ENCODE results near the gene ZMYND8.
"Not testable (repeated sequence)": the region's sequence is repeated elsewhere in the genome, so short reads cannot be mapped to it uniquely, and the experiment has no call there.

Gene ZMYND8

DNA sequence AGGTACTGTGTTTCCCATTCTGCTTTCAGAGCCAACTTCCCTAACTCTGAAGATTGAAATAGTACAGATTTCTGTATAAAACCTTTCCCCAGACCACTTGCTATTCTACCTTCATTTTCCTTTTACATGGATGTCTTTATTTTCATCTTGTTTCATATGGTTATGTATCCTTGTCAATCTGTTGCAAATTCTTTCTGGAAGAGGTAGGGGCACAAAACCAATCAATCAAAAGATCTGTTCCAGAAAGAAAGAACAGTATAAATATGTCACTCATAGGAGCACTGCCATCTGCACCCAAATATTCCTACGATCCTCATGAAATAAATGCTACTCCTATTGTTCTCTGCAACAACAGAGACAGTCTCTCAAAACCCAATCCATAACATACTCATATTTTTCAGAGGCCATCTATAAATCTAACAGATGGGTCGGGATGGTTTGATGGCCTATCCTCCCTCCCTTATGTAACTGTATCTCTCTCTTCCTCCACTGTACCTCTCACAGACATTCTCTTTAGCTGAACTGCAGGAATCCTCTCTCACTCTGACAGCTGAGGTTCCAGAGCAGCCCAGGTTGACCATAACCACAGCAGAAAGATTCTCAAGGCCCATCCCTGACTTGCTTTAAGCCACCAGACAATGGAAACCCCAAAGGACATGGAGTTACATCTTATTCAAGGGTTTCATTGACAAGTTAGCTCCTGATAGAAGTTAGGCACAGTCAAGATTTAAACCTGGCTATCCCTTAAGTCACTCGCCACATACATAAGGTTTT is 112.8 kb downstream of the ZMYND8 start:
- DNase-seq: no peak

GRCh38 chr20:47243003-47243402 is 113.5 kb downstream of the ZMYND8 start:
- no peak for DNase-seq

DNA sequence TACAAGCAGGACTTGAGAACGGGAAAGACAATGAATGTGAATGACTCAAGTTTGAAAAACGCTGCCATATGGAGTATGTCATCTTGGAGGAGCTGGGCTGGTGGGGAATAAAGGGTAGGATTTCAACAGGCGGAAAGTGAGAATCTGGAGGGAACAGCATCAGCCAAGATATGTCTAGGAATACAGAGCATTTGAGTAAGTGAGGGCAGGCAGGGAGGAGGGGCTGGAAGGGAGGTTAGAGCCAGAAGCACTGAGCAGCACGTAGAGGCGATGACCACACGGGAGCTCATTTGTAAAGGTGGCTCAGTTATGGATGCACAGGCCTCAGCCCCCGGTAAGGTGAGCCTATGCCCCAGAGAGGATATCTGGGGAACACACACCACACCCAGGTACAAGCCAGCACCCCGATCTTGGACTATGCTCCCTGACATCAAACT is 115.1 kb downstream of the ZMYND8 start:
- no peak for DNase-seq

DNA sequence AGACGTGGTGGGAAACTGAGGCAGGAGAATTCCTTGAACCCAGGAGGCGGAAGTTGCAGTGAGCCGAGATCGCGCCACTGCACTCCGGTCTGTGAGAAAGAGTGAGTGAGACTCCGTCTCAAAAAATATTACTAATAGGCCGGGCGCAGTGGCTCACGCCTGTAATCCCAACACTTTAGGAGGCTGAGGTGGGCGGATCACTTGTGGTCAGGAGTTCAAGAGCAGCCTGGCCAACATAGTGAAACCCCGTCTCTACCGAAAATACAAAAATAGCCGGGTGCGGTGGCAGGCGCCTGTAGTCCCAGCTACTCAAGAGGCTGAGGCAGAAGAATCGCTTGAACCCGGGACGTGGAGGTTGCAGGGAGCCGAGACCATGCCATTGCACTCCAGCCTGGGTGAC is 116.4 kb downstream of the ZMYND8 start:
- DNase-seq: not testable (repeated sequence)

GRCh38 chr20:47239719-47240067 is 116.8 kb downstream of the ZMYND8 start:
- no peak for DNase-seq

DNA sequence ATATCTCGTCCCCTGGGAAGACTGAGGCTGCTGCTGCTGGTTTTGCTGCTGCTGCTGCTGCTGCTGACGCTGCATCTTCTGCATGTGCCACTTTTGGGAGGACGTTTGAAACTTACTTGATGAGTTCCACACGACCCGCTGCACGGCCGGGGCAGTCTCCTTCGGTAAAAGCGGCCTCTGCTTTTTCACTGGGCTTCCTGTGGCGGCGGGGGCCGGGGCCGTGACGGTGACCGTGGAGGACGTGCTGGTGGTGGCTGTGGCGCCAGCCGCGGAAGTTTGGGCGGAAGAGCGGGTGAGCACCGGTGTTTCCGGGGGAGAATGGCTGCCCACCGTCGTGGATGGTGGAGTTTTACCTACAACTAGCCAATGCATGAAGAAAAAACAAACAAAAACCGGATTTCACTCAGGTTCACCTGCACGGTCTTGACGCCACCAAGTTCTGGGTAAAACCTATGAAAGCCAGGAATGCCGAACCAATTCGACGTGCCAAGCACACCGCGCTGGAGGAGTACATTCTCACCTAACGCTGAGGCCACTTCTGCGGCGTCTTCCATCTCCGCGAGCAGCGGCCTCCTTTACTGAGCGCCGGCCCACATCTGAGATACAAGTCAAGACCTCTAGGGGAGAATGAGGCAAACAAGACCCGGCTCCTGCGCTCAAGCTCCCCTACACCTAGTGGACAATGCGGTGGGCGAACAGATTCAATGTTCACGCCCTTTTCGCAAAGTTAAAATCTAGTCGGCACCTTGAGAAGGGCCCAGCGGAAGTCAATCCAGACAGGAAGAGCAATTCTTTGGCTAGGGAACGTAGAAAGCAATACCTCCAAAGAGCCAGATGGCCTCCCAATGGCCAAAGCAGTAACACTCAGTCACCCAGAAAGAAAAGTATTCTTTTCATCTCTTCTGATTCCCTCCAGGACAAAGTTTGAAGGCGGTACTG is 117.5 kb downstream of the ZMYND8 start:
- no peak for DNase-seq

GRCh38 chr20:47237715-47238114 is 118.8 kb downstream of the ZMYND8 start:
- no peak for DNase-seq

- DNase-seq: no peak
These were observed 119.9 kb downstream of the ZMYND8 start for GRCh38 chr20:47236639-47236900.

DNA sequence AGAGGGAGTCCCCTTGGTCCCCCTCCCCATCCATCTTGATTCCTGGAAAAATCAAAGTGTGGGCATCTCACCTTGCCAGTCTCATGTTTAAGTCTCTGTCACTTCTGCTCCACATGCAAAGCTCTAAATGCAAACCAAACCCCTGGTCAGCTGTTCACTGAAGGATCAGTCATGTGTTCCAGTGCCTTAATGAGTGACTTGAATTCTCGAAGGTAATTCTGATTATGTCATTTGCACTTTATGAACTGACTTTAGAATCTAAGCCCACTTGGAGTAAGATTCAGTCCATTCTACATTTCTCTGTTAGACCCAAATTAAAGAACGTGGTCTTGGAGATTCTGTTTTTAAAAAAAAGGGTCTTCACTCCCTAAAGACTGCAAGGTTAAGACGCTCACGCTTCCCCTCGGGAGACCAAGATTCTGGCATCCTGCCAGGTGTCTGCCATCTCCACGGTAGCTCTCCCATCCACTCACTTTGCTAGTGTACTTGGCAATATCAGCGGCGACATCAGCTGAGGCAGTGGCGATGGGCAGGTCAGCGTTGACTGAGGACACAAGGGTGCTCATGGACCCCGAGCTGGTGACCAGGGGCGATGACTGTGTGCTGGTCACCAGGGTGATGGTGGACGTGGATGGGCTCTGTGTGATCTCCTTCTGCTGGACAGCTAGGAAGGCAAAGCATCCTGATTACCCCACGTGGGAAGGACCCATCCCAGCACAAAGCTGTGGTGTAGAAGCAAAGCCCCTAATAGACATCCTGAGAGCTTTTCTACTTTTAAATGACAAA is 120.5 kb downstream of the ZMYND8 start:
- no peak for DNase-seq

DNA sequence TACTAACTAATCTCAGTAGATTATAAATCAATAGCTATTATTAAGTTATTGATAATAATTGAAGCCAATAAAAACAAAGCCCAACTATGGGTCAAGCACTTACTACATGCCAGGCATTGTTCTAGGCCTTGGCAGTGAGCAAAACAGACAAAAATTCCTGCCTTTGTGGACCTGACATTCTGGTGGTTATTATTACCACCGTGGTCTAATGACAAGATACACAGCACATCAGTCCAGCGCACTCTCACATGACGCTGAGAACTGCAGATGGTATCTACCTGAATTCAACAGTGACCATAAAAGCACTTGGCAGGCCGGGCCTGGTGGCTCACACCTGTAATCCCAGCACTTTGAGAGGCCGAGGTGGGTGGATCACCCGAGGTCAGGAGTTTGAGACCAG is 121.4 kb downstream of the ZMYND8 start:
- DNase-seq: no peak

DNA sequence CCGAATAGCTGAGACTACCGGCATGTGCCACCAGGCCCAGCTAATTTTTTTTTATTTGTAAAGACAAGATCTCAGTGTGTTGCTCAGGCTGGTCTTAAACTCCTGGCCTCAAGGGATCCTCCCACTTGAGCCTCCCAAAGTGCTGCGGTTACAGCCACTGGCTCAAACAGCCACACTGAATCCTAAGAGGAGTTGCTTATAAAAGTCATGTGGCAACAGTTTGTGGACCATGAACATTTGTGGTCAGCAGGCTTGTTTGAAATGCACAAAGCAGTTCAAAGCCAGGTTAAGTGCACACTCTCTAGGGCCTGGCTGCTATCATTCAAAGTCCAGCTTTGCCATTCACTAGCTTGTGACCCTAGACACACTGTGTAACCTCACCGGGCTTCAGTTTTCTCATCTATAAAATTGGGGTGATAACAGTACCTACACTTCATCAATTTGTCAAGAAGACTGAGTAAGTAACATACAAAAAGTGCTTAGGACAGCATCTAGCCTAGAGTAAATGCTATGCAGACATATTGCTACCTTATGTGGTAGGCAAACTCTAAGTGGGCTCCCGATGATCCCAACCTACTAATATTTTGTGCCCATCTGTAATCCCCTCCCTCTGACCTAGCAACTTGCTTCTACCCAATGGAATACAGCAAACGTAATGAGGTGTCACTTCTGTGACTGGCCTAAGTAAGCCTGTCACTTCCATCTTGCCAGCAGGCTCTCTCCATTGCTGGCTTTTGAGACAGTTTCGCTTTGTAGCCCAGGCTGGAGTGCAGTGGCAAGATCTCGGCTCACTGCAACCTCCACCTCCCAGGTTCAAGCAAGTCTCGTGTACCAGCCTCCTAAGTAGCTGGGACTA is 122.9 kb downstream of the ZMYND8 start:
- no peak for DNase-seq

DNA sequence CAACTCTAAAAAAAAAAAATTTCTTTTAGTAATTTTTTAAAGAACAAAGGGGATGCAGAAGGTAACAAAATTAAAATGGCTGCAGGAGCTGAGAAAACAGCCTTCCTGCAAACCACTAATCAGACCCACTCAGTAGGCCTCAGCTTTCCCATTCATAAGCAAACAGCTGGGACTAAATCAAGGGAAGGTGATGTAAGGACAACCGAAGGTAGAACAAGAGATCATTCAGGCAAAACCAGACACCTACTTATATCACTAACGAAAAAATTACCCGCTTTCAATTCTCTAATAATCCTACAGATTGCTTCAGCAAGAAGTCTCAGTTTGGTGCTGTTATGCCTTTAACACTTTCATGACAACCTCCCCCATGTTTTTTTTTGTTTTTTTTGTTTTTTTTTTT is 124.0 kb downstream of the ZMYND8 start:
- DNase-seq: no peak

- no peak for DNase-seq
These were observed 125.0 kb downstream of the ZMYND8 start for GRCh38 chr20:47231382-47232039.

- DNase-seq: no peak
These were observed 125.7 kb downstream of the ZMYND8 start for GRCh38 chr20:47230811-47231256.

DNA sequence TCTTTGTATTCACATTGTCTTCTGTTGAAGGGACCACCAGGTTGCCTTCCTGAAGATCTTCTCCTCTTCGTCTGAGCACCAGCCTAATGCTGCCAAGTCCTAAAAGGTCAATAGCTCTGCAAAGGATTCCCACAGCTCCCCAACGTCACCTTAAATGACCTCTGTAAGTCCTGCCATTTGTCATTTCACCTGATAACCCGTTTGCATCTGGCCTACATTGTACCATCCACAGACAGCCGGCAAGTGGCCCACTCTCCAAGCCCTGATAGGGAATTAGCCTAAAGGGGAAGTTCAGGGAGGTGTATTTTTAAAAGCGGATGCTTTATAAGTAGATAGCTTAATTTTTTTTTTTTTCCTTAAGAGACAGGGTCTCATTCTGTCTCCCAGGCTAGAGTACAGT is 127.8 kb downstream of the ZMYND8 start:
- no peak for DNase-seq

- no peak for DNase-seq
These were observed 128.9 kb downstream of the ZMYND8 start for GRCh38 chr20:47227576-47227975.

- no peak for DNase-seq
These were observed 129.4 kb downstream of the ZMYND8 start for GRCh38 chr20:47227119-47227518.

- DNase-seq: no peak
These were observed 131.0 kb downstream of the ZMYND8 start for GRCh38 chr20:47225458-47225857.

DNA sequence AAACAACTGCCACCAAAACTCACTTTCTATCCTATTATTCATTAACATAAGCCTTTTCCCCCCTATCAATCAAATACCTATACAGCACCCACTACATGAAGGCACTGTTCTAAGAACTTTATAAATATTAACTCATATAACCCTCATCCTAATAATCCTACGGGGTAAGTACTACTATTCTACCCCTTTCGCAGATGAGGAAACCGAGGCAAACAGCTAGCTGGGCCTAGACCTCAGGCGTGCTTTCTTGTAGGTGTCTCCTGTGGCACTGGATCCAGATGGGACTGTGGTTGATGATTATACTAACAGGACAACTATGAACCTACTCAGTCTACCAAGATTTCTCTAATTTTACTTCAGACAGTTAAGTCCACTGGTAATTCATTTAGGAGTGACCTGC is 131.6 kb downstream of the ZMYND8 start:
- DNase-seq: no peak

- DNase-seq: no peak
These were observed 132.2 kb downstream of the ZMYND8 start for GRCh38 chr20:47224300-47224791.

GRCh38 chr20:47223896-47224295 is 132.6 kb downstream of the ZMYND8 start:
- no peak for DNase-seq
